A549 treated with Hydrocortisone at 1 μM for 4 hours (cell line): Measurements from ENCODE around the gene AP1M1. TPM values are rescaled to one million over a fixed set of nuclear protein-coding genes. Genes with fewer than 3 reads are reported as not detected.

Experiments used
- total RNA-seq: library from RNA; stranded (reverse); fragments of 200-300 nt; extraction: Qiagen RNA extraction; gene quantifications from 5 replicates; pipeline ENCODE4 v1.2.3, GENCODE V29; 2022

Gene AP1M1
- total RNA-seq, result 62.9 to 70.0 TPM (median 67.0 TPM) in 5 replicates

GRCh38 chr19:16197622-16198369 is at the start of gene AP1M1:
AP1M1 (plus strand) TSS chr19:16197911; CDS start chr19:16198027, 116 bp downstream.

DNA sequence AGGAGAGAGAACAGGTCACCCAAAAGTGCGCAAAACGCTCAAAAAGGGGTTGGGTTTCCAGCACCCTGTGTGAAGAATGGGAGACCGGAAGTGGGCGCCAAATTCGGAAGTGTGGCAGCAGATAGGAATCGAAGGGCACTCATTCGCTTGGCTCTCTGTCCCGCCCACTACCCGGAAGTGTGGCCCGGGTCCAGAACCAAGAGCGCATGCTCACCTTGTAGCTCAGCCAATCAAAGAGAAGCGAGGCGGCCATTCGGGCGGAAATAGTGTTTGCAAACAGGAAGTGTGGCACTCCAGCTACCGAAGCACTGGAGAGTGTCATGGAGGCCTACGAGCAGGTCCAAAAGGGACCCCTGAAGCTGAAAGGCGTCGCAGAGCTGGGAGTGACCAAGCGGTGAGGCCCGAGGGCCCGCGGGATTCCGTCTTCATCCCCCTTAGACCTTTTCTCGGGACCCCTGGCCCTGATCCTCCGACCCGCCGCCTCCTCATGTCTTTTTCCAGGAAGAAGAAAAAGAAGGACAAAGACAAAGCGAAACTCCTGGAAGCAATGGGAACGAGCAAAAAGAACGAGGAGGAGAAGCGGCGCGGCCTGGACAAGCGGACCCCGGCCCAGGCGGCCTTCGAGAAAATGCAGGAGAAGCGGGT is 12.5 kb upstream of the AP1M1 start, which contains the start of gene FAM32A:
Gene FAM32A, plus strand, starts transcription at position 288 of the 645 bp plus-strand sequence. Its CDS starts 33 bp downstream, at position 321.

Other genes with a start within 250 kb of the AP1M1 start
- gene OR10H4, start 248.9 kb upstream of the AP1M1 start, total RNA-seq, result not detected in 5 replicates
- gene TPM4, start 121.4 kb upstream of the AP1M1 start, total RNA-seq, result 389 to 533 TPM (median 474 TPM) in 5 replicates
- gene RAB8A, start 86.0 kb upstream of the AP1M1 start, total RNA-seq, result 48.6 to 105 TPM (median 50.6 TPM) in 5 replicates
- not detected in 5 replicates for gene HSH2D, start 54.2 kb upstream of the AP1M1 start, total RNA-seq
- not detected in 5 replicates for gene CIB3, start 24.4 kb upstream of the AP1M1 start, total RNA-seq
- 91.4 to 97.8 TPM (median 95.3 TPM) in 5 replicates for gene FAM32A, start 12.5 kb upstream of the AP1M1 start, total RNA-seq
- 15.4 to 33.7 TPM (median 25.2 TPM) in 5 replicates for gene KLF2, start 126.9 kb downstream of the AP1M1 start, total RNA-seq